ENCODE measurements around the gene VASP. TPM values are rescaled to one million over a fixed set of nuclear protein-coding genes. Genes with fewer than 3 reads are reported as not detected.

The VASP gene
- total RNA-seq, 1 experiment from 2014 or later = 152 TPM

DNA sequence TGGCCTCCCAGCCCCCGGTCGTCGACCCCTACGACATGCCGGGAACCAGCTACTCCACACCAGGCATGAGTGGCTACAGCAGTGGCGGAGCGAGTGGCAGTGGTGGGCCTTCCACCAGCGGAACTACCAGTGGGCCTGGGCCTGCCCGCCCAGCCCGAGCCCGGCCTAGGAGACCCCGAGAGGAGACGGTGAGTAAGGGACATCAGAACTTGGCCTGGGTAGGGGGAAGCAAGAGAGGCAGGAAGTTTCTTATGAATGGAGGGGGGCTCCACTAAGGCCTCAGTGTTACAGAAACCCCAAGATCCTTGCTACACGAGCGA lies 36.6 kb upstream of the VASP start:
- H3K36me3 ChIP-seq (ENCODE audit: control insufficient read depth in 1 of 2, insufficient read depth in 2 of 2, low read length in 2 of 2) = no peaks in the 10 kb centered on the region; a peak in 1 of 4 replicates
- no peak overlapping the region for H3K4me2 ChIP-seq (ENCODE audit: low read length)
- intact Hi-C loops (cut with micrococcal nuclease) = no loop called here
- H3K4me3 ChIP-seq (replicated peaks in 1 of 2; ENCODE audit: low read depth in 1 of 2, low read length in 2 of 2) = no peak overlapping the region; a peak in 1 of 4 replicates
- peaks cover 23% of the 10 kb centered on the region; the same call in 1 of the 2 replicates for H3K79me2 ChIP-seq (ENCODE audit: insufficient read depth, low read length)
- no TSS peak for BruUV-seq (replicated peaks)
- no peak overlapping the region for H2AFZ ChIP-seq (ENCODE audit: low read depth, low read length, poor library complexity, severe bottlenecking)
- H3K4me1 ChIP-seq (ENCODE audit: control insufficient read depth in 1 of 2, insufficient read depth in 2 of 2, low read length in 2 of 2) = peaks cover 4 to 37% of the 10 kb centered on the region in 2 experiments
- H4K20me1 ChIP-seq (ENCODE audit: insufficient read depth) = no peaks in the 10 kb centered on the region; the same call in 1 of the 2 replicates
- no peaks in the 10 kb centered on the region for H3K27me3 ChIP-seq (ENCODE audit: insufficient read depth, low read length)
- H3K9me2 ChIP-seq (ENCODE audit: insufficient read depth) = no peaks in the 10 kb centered on the region
- DNase-seq (ENCODE audit: low read depth, low spot score) (no peak), ATAC-seq (no peak)
- H3K9ac ChIP-seq (ENCODE audit: low read length) = no peak overlapping the region
- ChIA-PET POLR2A (no interaction called here), RAD21 (ENCODE audit: low non-redundant PET in 1 of 2, low total read pairs in 2 of 2, uncharacterized antibody in 2 of 2, unreplicated experiment in 2 of 2) (no interaction called here), CTCF (no interaction called here)
- no peak for TF ChIP-seq POLR2AphosphoS5 (IDR thresholded peaks at IDR 0.05; ENCODE audit: low read depth, low read length)
- no peak for TF ChIP-seq ZFX (IDR thresholded peaks at IDR 0.05)
- TF ChIP-seq EZH2phosphoT487 (IDR thresholded peaks at IDR 0.05; ENCODE audit: borderline replicate concordance) = no peak
- TF ChIP-seq, protein P1, sequence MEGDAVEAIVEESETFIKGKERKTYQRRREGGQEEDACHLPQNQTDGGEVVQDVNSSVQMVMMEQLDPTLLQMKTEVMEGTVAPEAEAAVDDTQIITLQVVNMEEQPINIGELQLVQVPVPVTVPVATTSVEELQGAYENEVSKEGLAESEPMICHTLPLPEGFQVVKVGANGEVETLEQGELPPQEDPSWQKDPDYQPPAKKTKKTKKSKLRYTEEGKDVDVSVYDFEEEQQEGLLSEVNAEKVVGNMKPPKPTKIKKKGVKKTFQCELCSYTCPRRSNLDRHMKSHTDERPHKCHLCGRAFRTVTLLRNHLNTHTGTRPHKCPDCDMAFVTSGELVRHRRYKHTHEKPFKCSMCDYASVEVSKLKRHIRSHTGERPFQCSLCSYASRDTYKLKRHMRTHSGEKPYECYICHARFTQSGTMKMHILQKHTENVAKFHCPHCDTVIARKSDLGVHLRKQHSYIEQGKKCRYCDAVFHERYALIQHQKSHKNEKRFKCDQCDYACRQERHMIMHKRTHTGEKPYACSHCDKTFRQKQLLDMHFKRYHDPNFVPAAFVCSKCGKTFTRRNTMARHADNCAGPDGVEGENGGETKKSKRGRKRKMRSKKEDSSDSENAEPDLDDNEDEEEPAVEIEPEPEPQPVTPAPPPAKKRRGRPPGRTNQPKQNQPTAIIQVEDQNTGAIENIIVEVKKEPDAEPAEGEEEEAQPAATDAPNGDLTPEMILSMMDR (IDR thresholded peaks at IDR 0.05 in 2 of 3, conservative IDR thresholded peaks at IDR 0.05 in 1 of 3; ENCODE audit: borderline replicate concordance in 1 of 3, insufficient read depth in 1 of 3, low read depth in 2 of 3, low read length in 2 of 3) = no peak
- no peak for TF ChIP-seq YY1 (IDR thresholded peaks at IDR 0.05; ENCODE audit: extremely low read depth, insufficient replicate concordance, low read depth, low read length)
- no peak for TF ChIP-seq ELF1 (IDR thresholded peaks at IDR 0.05; ENCODE audit: borderline replicate concordance, low read depth)
- TF ChIP-seq ZNF274 (IDR thresholded peaks at IDR 0.05; ENCODE audit: low read depth, low read length) = no peak
- no peaks in the 10 kb centered on the region for H3K9me3 ChIP-seq (ENCODE audit: control insufficient read depth in 1 of 2, insufficient read depth in 1 of 2, low read depth in 1 of 2, low read length in 2 of 2)
- H3K27ac ChIP-seq (ENCODE audit: low read depth, low read length) = peak overlapping the region; percentile 7; the same call in 1 of the 2 replicates
